K562 (cell line): ENCODE data around the gene EVI2B. TPM values are rescaled to one million over a fixed set of nuclear protein-coding genes. Genes with fewer than 3 reads are reported as not detected.

Source experiments
- ARID1B ChIP-seq: fragments of 450-650 bp; IDR thresholded peaks from 2 replicates; pipeline ENCODE4 v1.6.1; 2016; ENCODE audit warnings: antibody characterized with exemption, mild to moderate bottlenecking, inconsistent platforms
- ATF1 ChIP-seq, 2 experiments: fragments of 450-650 bp in 1 of 2; IDR thresholded peaks; 2 replicates each; pipeline ENCODE4 v1.6.1; 2016; ENCODE audit warnings: missing compliant biosample characterization in 1 of 2, missing genetic modification characterization in 1 of 2
- CBFB ChIP-seq: sonication (generic); formaldehyde crosslinking; IDR thresholded peaks from 2 replicates; pipeline ENCODE4 v1.4.0; 2020; ENCODE audit warnings: mild to moderate bottlenecking, missing genetic modification reagents
- CEBPG ChIP-seq, 3 experiments: fragments of 200-800 bp in 1 of 3; sonication (Bioruptor generic) in 1 of 3; sonication (generic) in 1 of 3; formaldehyde crosslinking in 1 of 3; IDR thresholded peaks in 2 of 3; conservative IDR thresholded peaks in 1 of 3; 2 replicates each; pipeline versions ENCODE4 v1.6.1 to v1.8.0; 2016 to 2022; ENCODE audit warnings: missing compliant biosample characterization in 2 of 3, missing genetic modification characterization in 2 of 3, mild to moderate bottlenecking in 1 of 3, missing genetic modification reagents in 1 of 3
- DMBX1 ChIP-seq: fragments of 250-450 bp; sonication (Bioruptor Pico); IDR thresholded peaks from 2 replicates; pipeline ENCODE4 v1.8.0; 2022; ENCODE audit warnings: inconsistent platforms, mild to moderate bottlenecking, moderate library complexity, borderline replicate concordance
- HIVEP1 ChIP-seq: fragments of 250-450 bp; sonication (Bioruptor Pico); IDR thresholded peaks from 2 replicates; pipeline ENCODE4 v1.4.0; 2020; ENCODE audit warnings: mild to moderate bottlenecking
- HSF4 ChIP-seq: fragments of 250-450 bp; sonication (Bioruptor Pico); IDR thresholded peaks from 2 replicates; pipeline ENCODE4 v2.1.2; 2022; ENCODE audit warnings: mild to moderate bottlenecking, moderate library complexity, borderline replicate concordance
- ILF3 ChIP-seq: fragments of 450-650 bp; IDR thresholded peaks from 2 replicates; pipeline ENCODE4 v1.6.1; 2018; ENCODE audit warnings: antibody characterized with exemption, mild to moderate bottlenecking, moderate library complexity, borderline replicate concordance
- MCM2 ChIP-seq: fragments of 450-650 bp; IDR thresholded peaks from 2 replicates; pipeline ENCODE4 v1.6.1; 2017; ENCODE audit warnings: low read depth, mild to moderate bottlenecking
- NCOA2 ChIP-seq, 2 experiments: fragments of 450-650 bp; IDR thresholded peaks; 2 replicates each; pipeline ENCODE4 v1.6.1; 2018; ENCODE audit warnings: mild to moderate bottlenecking in 2 of 2, moderate library complexity in 1 of 2; ENCODE audit not compliant: partially characterized antibody in 2 of 2
- RAD51 ChIP-seq: fragments of 450-650 bp; IDR thresholded peaks from 2 replicates; pipeline ENCODE4 v1.7.1; 2016; ENCODE audit warnings: low read depth, mild to moderate bottlenecking, borderline replicate concordance
- SAFB ChIP-seq: fragments of 200-400 bp; formaldehyde crosslinking; IDR thresholded peaks from 2 replicates; pipeline ENCODE4 v1.6.1; 2017; ENCODE audit warnings: low read depth, low read length, borderline replicate concordance
- SIN3A ChIP-seq, 2 experiments: fragments of 150-350 bp in 1 of 2; IDR thresholded peaks; 2 replicates each; pipeline ENCODE4 v1.6.1; 2011 to 2016; ENCODE audit warnings: borderline replicate concordance in 2 of 2, low read depth in 2 of 2, low read length in 2 of 2, mild to moderate bottlenecking in 2 of 2, moderate library complexity in 2 of 2; ENCODE audit not compliant: control insufficient read depth in 1 of 2
- SMAD2 ChIP-seq: fragments of 150-350 bp; IDR thresholded peaks from 2 replicates; pipeline ENCODE4 v1.6.1; 2014; ENCODE audit warnings: low read depth, mild to moderate bottlenecking, low read length
- SRSF9 ChIP-seq: fragments of 200-400 bp; formaldehyde crosslinking; IDR thresholded peaks from 2 replicates; pipeline ENCODE4 v1.6.1; 2017; ENCODE audit warnings: low read depth, low read length, borderline replicate concordance
- TAF1 ChIP-seq: IDR thresholded peaks from 2 replicates; pipeline ENCODE4 v1.6.1; 2011; ENCODE audit warnings: mild to moderate bottlenecking, low read length, moderate library complexity; ENCODE audit not compliant: insufficient read depth, control insufficient read depth, severe bottlenecking; ENCODE audit errors: extremely low read depth
- TAL1 ChIP-seq: fragments of 450-650 bp; IDR thresholded peaks from 2 replicates; pipeline ENCODE4 v1.6.1; 2016; ENCODE audit warnings: mild to moderate bottlenecking
- TBP ChIP-seq: optimal IDR thresholded peaks from 2 replicates; pipeline ENCODE3; 2011; ENCODE audit warnings: low read depth, low read length, improper control_type of control experiment
- TEAD2 ChIP-seq: fragments of 450-650 bp; IDR thresholded peaks from 2 replicates; pipeline ENCODE4 v1.6.1; 2016; ENCODE audit warnings: missing genetic modification characterization, control low read depth, missing compliant biosample characterization
- ZBTB1 ChIP-seq: sonication (generic); formaldehyde crosslinking; IDR thresholded peaks from 2 replicates; pipeline ENCODE4 v1.8.1; 2023; ENCODE audit warnings: missing genetic modification reagents, low read depth, mild to moderate bottlenecking, borderline replicate concordance
- ZBTB7A ChIP-seq: IDR thresholded peaks from 2 replicates; pipeline ENCODE4 v1.6.1; 2011; ENCODE audit warnings: low read depth, mild to moderate bottlenecking, low read length, moderate library complexity, borderline replicate concordance; ENCODE audit not compliant: control insufficient read depth
- ZNF133 ChIP-seq: fragments of 250-450 bp; sonication (Bioruptor Pico); IDR thresholded peaks from 2 replicates; pipeline ENCODE4 v1.4.0; 2020; ENCODE audit warnings: mild to moderate bottlenecking
- ZNF239 ChIP-seq: fragments of 250-450 bp; sonication (Bioruptor Pico); IDR thresholded peaks from 2 replicates; pipeline ENCODE4 v1.4.0; 2020; ENCODE audit warnings: mild to moderate bottlenecking
- ZNF324 ChIP-seq: fragments of 250-450 bp; sonication (Bioruptor Pico); IDR thresholded peaks from 2 replicates; pipeline ENCODE4 v1.4.0; 2020; ENCODE audit warnings: mild to moderate bottlenecking
- polyA plus RNA-seq, 8 experiments: library from polyadenylated mRNA; depleted of rRNA in 4 of 8; stranded (reverse) in 5 of 8; unstranded in 3 of 8; fragments of >200 nt; fragmentation: Nextera tagmentation in 2 of 8; fragmentation: Illumina TruSeq in 1 of 8; extraction: Ambion mirVana in 2 of 8; extraction: Trizol in 1 of 8; gene quantifications; 2 replicates each; pipeline versions ENCODE4 v1.2.1 to v1.2.3, GENCODE V29; 2011 to 2014; ENCODE audit warnings: inconsistent platforms in 1 of 8, missing spikeins in 1 of 8
- total RNA-seq, 7 experiments: library from RNA; depleted of rRNA in 6 of 7; stranded (reverse); fragments of >200 nt in 6 of 7; fragmentation: Illumina TruSeq in 2 of 7; extraction: Trizol in 2 of 7; gene quantifications; 2 replicates each; pipeline versions ENCODE4 v1.2.1 to v1.2.3, GENCODE V29; 2011 to 2021; ENCODE audit warnings: low replicate concordance in 1 of 7
- TF ChIP-seq, protein P1 (sequence below), 3 experiments: fragments of 200-800 bp in 1 of 3; sonication (Bioruptor generic) in 1 of 3; sonication (generic) in 1 of 3; formaldehyde crosslinking in 1 of 3; IDR thresholded peaks; 2 replicates each; pipeline versions ENCODE4 v1.6.1 to v1.8.0; 2016 to 2022; ENCODE audit warnings: mild to moderate bottlenecking in 2 of 3, missing compliant biosample characterization in 2 of 3, missing genetic modification characterization in 2 of 3, missing genetic modification reagents in 1 of 3
- TF ChIP-seq, protein P2 (sequence below): fragments of 450-650 bp; formaldehyde crosslinking; IDR thresholded peaks from 2 replicates; pipeline ENCODE4 v1.4.0; 2020; ENCODE audit warnings: mild to moderate bottlenecking, moderate library complexity

The EVI2B gene
- total and polyA plus RNA-seq, 9 of the 15 experiments (the other 6 are each of a cell fraction or from before 2014, with no cell fraction given), result 0.54 to 8.0 (median 2.5) TPM

DNA sequence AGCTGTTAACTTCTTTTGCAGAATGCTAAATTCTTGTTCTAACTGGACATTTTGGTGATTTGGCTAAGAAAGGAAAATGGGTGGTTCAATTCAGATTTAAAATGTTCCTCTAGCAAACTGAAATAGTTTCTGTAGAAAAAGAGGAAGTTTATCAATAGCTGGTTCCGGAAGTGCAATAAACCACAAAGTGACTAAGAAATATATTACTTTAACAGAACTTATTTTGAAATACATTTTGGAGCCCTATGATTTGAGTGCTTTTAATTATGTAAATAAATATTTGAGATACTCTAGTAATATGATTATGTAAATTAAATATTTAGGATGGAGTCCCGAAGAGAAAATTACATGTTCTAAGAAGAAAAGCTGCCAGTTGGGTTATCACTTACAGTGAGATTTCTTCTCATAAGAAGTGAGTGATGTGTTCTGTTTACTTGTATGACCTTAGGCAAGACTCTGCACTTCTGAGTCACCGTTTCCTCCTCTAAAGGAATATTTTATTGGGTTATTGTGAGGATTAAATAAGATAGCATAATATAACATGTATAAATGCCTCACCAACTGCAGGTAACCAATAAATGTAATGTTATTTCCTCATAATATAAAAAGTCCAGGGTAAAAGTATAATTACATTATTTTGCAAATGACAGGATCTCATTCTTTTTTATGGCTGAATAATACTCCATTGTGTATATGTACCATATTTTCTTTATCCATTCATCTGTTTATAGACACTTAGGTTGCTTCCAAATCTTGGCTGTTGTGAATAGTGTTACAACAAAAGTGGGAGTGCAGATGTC lies at the start of gene EVI2B (continued):
- no peak for TF ChIP-seq ILF3
- TF ChIP-seq ZNF133 (CRISPR knock-in tag), result no peak
- TF ChIP-seq, protein P1, sequence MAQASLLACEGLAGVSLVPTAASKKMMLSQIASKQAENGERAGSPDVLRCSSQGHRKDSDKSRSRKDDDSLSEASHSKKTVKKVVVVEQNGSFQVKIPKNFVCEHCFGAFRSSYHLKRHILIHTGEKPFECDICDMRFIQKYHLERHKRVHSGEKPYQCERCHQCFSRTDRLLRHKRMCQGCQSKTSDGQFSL (CRISPR knock-in tag; IDR thresholded peaks at IDR 0.05), result no peak
- TF ChIP-seq, protein P1 (tag; IDR thresholded peaks at IDR 0.05), result no peak
- TF ChIP-seq SMAD2, result no peak
- TF ChIP-seq SIN3A (IDR thresholded peaks at IDR 0.05; ENCODE audit: borderline replicate concordance in 2 of 2, control insufficient read depth in 1 of 2, low read depth in 2 of 2, low read length in 2 of 2), result no peak
- no peak for TF ChIP-seq ZNF239 (CRISPR knock-in tag)
- no peak for TF ChIP-seq MCM2
- no peak for TF ChIP-seq HIVEP1 (CRISPR knock-in tag)
- no peak for TF ChIP-seq SAFB
- TF ChIP-seq ARID1B, result peak; percentile 77
- TF ChIP-seq TAF1, result no peak
- TF ChIP-seq SRSF9, result no peak
- no peak for TF ChIP-seq ZBTB7A
- TF ChIP-seq, protein P2, sequence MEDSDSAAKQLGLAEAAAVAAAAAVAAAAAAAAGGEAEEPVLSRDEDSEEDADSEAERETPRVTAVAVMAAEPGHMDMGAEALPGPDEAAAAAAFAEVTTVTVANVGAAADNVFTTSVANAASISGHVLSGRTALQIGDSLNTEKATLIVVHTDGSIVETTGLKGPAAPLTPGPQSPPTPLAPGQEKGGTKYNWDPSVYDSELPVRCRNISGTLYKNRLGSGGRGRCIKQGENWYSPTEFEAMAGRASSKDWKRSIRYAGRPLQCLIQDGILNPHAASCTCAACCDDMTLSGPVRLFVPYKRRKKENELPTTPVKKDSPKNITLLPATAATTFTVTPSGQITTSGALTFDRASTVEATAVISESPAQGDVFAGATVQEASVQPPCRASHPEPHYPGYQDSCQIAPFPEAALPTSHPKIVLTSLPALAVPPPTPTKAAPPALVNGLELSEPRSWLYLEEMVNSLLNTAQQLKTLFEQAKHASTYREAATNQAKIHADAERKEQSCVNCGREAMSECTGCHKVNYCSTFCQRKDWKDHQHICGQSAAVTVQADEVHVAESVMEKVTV (CRISPR knock-in tag), result no peak
- TF ChIP-seq CBFB (CRISPR knock-in tag), result no peak
- TF ChIP-seq DMBX1 (CRISPR knock-in tag), result no peak
- TF ChIP-seq CEBPG (CRISPR knock-in tag; IDR thresholded peaks at IDR 0.05), result no peak
- TF ChIP-seq CEBPG (tag; conservative IDR thresholded peaks at IDR 0.05 in 1 of 2, IDR thresholded peaks at IDR 0.05 in 1 of 2), result peak in 1 of 2 experiments; percentile 58; a peak in 1 of 4 replicates
- no peak for TF ChIP-seq RAD51
- no peak for TF ChIP-seq NCOA2 (IDR thresholded peaks at IDR 0.05; ENCODE audit: partially characterized antibody in 2 of 2)
- no peak for TF ChIP-seq HSF4 (CRISPR knock-in tag)
- no peak for TF ChIP-seq TBP
- no peak for TF ChIP-seq ATF1 (CRISPR knock-in tag; IDR thresholded peaks at IDR 0.05)
- TF ChIP-seq ATF1 (tag; IDR thresholded peaks at IDR 0.05), result no peak
- TF ChIP-seq ZNF324 (CRISPR knock-in tag), result no peak
- no peak for TF ChIP-seq ZBTB1 (CRISPR knock-in tag)
- TF ChIP-seq TAL1, result no peak
- TF ChIP-seq TEAD2 (tag), result no peak
